Muscle layer of duodenum (tissue), 2 donors: Measurements from ENCODE around the gene PPP2R2C.

Source experiments
- H3K27ac ChIP-seq: one replicate; pipeline ENCODE4 v1.7.0; 2013; ENCODE audit warnings: mild to moderate bottlenecking, low read length
- H3K27me3 ChIP-seq: one replicate; pipeline ENCODE4 v1.7.0; 2013; ENCODE audit warnings: low read depth, mild to moderate bottlenecking, control low read depth, low read length
- H3K36me3 ChIP-seq, 2 donors: one replicate each; pipeline ENCODE4 v1.7.0; 2013; ENCODE audit warnings: low read length in 2 of 2, control low read depth in 1 of 2, mild to moderate bottlenecking in 1 of 2; ENCODE audit not compliant: insufficient read depth in 2 of 2, control insufficient read depth in 1 of 2
- H3K4me1 ChIP-seq, 2 donors: one replicate each; pipeline ENCODE4 v1.7.0; 2013; ENCODE audit warnings: low read length in 2 of 2, mild to moderate bottlenecking in 2 of 2, control low read depth in 1 of 2, moderate library complexity in 1 of 2; ENCODE audit not compliant: insufficient read depth in 2 of 2, control insufficient read depth in 1 of 2
- H3K4me3 ChIP-seq, 2 donors: one replicate each; pipeline ENCODE4 v1.7.0; 2013; ENCODE audit warnings: low read length in 2 of 2, low read depth in 1 of 2, mild to moderate bottlenecking in 1 of 2
- H3K9me3 ChIP-seq, 2 donors: one replicate each; pipeline ENCODE4 v1.7.0; 2013; ENCODE audit warnings: low read length in 2 of 2, control low read depth in 1 of 2, mild to moderate bottlenecking in 1 of 2; ENCODE audit not compliant: control insufficient read depth in 1 of 2
- donor health status: healthy.

Gene PPP2R2C

DNA sequence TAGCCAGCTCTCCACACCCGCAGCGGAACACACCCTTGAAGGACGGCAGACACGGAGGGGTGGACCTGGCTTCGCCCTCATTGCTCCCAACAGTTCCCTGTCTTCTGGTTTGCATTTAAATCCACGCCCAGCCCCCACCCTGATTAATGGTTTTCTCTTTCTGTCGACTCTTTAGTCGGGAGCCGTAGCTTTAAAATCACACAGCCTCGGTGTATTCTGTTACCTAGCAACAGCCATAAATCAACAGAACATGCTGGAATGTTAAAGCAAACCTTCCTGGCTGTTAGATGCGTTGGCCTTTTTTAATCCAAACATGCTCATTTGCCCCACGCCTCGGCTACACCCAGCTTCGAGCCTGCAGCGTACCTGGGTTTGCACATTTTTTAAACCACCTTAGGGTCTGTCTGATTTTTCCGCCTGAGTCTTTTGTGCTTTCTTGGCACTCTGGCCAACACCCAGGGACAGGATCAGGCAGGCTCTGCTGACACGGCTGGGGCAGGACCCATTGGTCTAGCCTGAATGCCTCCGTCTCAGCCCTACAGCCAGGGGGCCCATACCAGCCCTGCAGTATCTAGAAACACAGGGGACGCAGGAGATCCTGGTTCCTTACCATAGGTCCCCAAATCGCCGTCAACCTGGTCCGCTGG, 21.4 kb upstream of the PPP2R2C start:
- Histone ChIP-seq H3K27ac (no peak overlapping the region), H3K9me3 (peaks cover 2 to 8% of the 10 kb centered on the region in 2 donors), H3K36me3 (no peaks in the 10 kb centered on the region), H3K4me3 (no peak overlapping the region), H3K4me1 (peaks cover 0 to 12% of the 10 kb centered on the region in 2 donors), H3K27me3 (no peaks in the 10 kb centered on the region)

DNA sequence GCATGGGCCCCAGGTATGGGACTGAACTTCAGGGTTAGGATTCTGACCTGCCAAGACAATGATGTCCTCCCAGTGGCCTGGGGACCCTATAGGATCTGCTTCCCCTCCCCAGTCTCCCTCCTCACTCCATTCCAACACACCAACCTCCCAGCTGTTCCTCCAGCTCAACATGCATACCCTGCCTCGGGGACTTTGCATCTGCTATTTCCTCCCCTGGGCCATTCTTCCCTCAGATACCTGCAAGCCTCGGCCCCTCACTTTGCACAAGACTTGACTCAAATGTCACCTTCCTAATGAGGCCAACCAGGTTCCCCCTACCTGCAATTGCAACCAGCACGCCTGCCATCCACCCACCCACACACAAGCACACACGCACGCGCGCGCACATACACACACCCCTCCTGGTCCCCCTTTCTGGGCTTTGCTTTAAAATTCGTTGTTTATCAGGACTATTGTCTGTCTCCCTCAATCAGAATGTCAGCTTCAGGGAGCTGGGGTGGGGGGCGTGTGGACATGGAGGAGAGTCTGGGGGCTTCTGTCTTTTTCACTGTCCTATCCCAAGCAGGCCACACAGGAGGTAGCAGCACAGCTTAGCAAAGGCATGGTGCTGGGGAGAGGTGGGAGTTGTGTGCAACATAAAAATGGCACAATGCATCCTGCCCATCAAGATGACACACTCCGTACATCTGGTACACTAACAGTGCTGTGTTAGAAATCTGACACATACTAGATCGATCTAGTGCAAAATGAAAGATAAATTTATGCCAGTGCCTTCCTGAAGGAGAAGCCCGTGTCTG, 20.6 kb upstream of the PPP2R2C start:
- Histone ChIP-seq H3K4me1 (peaks cover 0 to 12% of the 10 kb centered on the region in 2 donors), H3K36me3 (no peaks in the 10 kb centered on the region), H3K27me3 (no peaks in the 10 kb centered on the region), H3K4me3 (no peak overlapping the region), H3K9me3 (peaks cover 5 to 8% of the 10 kb centered on the region in 2 donors), H3K27ac (no peak overlapping the region)

DNA sequence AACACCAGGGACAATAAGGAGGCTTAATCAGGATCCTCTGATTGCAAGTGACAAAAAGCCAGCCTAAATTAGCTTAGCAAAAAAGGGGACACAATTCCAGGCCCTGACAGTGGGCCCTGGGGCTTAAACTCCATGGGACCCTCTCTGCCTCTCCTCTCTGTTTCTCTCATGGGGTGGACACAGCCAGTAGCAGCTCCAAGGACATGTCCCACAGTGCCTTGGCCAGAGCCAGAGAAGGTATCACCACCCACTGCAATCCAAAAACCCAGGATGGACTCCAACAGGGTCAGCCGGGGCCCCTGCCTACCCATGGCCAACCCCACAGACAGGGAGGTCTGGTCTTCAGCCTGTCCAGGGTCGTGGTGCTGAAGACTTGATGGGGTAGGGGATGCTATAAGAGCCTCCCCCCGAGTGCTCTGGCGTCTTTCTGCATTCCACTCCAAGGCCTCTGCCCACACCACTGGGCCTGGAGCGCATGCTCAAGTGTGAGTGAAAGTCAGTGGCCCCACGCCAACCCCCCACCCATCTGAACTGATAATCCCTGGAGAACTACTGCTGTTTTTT, 19.7 kb upstream of the PPP2R2C start:
- H3K4me1 ChIP-seq: peaks cover 0 to 12% of the 10 kb centered on the region in 2 donors
- H3K27ac ChIP-seq: no peak overlapping the region
- H3K9me3 ChIP-seq: peaks cover 10 to 15% of the 10 kb centered on the region in 2 donors
- H3K4me3 ChIP-seq: no peak overlapping the region
- H3K36me3 ChIP-seq: no peaks in the 10 kb centered on the region
- no peaks in the 10 kb centered on the region for H3K27me3 ChIP-seq

DNA sequence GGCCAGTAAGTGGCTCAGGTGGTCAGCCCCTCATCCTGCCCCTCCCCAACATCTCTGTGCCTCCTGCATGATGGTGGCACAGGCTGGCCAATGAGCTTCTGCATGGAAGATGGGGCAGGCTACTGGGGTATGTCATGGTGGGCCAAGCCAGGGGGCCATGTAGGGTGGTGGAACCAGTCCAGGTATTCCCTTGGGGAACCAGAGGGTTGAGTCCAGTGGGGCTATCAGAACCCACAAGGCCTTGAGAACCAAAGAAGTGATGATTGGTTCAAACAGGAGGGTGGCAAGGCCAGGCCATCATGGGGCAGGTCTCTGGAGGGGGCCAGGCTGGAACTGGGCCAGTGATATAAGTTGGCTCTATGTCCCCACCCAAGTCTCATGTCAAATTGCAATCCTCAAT, 18.8 kb upstream of the PPP2R2C start:
- Histone ChIP-seq H3K27ac (no peak overlapping the region), H3K36me3 (no peaks in the 10 kb centered on the region), H3K27me3 (no peaks in the 10 kb centered on the region), H3K4me1 (peaks cover 0 to 12% of the 10 kb centered on the region in 2 donors), H3K4me3 (no peak overlapping the region), H3K9me3 (peaks cover 10 to 20% of the 10 kb centered on the region in 2 donors)

DNA sequence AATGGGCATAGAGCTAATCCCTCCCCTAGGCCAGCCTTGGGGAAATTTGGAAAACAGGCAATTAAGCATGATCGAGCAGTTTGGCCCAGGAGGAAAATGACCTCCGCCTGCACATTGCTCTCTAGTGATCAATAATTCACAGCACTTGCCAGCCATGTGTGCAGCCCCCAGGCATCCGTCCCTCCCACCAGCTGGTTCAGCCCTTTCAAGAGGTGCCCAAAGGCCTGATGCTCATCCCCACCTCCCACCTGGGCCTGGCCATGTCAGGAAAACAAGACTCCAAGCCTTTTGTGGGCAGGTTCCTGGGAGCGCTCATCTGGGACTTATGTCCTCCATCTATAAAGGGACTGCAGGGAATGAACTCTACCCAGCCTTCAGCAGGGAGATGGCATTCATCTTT, 17.5 kb upstream of the PPP2R2C start:
- Histone ChIP-seq H3K4me3 (no peak overlapping the region), H3K9me3 (peaks cover 10 to 28% of the 10 kb centered on the region in 2 donors), H3K27ac (no peak overlapping the region), H3K4me1 (peaks cover 0 to 12% of the 10 kb centered on the region in 2 donors), H3K27me3 (no peaks in the 10 kb centered on the region), H3K36me3 (no peaks in the 10 kb centered on the region)

DNA sequence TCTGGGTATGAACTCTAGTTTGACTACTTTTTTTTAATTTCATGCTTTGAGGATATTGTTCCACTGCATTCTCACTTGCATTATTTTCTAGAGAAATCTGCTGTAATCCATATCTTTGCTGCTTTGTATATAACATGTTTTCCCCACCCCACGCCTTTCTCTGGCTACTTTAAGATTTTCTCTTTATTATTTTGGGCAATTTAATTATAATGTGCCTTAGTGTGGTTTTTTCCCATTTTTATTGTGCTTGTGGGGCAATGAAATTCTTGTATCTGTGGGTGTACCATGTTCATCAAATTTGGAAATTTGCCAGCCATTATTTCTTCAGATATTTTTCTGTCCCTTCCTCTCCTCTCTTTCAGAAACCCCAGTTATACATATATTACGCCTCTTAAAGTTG, 15.1 kb upstream of the PPP2R2C start:
- H3K36me3 ChIP-seq: no peaks in the 10 kb centered on the region
- H3K4me1 ChIP-seq: no peaks in the 10 kb centered on the region
- no peaks in the 10 kb centered on the region for H3K27me3 ChIP-seq
- H3K27ac ChIP-seq: no peak overlapping the region
- H3K9me3 ChIP-seq: peaks cover 10 to 33% of the 10 kb centered on the region in 2 donors
- H3K4me3 ChIP-seq: no peak overlapping the region

DNA sequence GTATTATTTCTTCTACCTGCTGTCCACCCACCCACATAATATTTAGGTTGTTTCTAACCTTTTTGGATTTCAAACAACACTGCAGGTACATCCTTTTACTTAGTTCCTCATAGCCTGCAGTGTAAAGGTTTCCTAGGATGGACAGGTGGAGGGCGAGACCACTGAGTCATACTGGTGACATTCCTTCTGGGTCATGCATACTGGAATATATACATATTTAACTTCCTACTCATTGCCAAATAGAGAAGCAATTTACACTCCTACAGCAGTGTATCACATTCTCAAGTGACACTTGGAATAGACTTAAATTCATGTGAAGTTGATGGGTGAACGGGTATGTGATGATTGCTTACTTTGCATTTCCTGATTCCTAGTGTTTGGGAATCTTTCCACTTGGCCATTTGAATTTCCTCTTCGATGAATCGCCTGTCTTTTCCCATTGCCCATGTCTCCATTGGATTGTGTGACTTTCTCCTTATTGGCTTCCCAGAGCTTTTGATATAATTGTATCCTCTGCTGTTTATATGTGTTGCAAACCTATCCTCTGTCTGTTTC, 8.2 kb upstream of the PPP2R2C start:
- no peak overlapping the region for H3K27ac ChIP-seq

DNA sequence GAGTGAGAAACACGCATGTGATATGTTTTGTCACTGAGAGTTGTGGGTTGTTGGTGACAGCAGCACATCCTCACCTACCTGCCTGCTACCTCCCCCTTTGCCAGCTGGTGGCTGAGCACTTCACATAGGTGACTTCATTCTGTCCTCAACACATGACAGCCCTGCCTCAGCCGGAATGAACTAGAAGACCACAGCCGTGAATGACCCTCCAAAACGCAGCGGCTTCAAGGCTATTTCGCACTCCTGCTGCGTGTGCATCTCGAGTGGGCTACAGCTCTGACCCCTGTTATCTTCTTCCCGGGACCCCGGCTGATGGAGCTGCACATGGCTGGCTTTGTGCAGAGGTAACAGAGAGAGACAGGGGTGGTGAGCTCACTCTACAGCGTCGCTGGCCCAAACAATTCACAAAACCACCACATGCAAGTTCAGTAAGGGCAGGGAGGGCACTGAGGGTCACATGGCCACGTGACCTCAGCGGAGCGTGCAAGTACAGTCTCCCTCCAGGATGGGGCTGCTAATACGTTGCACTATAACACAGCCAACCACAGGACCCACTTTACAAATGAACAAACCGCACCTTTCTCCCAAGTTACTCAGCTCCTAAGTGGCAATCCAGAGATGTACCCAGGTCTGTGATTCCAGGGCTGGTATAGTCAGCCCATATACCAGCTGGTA, 6.3 kb upstream of the PPP2R2C start:
- Histone ChIP-seq H3K9me3 (no peaks in the 10 kb centered on the region), H3K4me1 (no peaks in the 10 kb centered on the region), H3K36me3 (no peaks in the 10 kb centered on the region), H3K27me3 (no peaks in the 10 kb centered on the region), H3K4me3 (no peak overlapping the region), H3K27ac (no peak overlapping the region)

More for the DNA sequence above, 8.2 kb upstream of the PPP2R2C start:
- no peak overlapping the region for H3K4me3 ChIP-seq
- no peaks in the 10 kb centered on the region for H3K27me3 ChIP-seq
- H3K4me1 ChIP-seq: no peaks in the 10 kb centered on the region
- peaks cover 0 to 11% of the 10 kb centered on the region in 2 donors for H3K9me3 ChIP-seq
- no peaks in the 10 kb centered on the region for H3K36me3 ChIP-seq

DNA sequence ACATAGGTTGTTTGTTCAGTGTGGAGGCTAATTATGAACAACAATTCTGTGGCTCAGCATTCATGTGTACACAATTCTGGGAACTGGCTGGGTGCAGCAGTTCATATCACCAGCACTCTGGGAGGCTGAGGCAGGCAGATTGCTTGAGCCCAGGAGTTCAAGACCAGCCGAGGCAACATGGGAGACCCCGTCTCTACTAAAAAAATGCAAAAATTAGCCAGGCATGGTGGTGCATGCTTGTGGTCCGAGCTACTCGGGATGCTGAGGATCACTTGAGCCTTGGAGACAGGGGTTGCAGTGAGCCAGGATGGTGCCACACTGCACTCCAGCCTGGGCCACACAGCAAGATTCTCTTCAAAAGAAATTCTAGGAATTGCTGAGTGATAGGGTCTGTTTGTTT, 4.5 kb upstream of the PPP2R2C start:
- H3K27ac ChIP-seq: no peak overlapping the region
- H3K4me3 ChIP-seq: no peak overlapping the region
- no peaks in the 10 kb centered on the region for H3K9me3 ChIP-seq
- no peaks in the 10 kb centered on the region for H3K36me3 ChIP-seq
- H3K27me3 ChIP-seq: no peaks in the 10 kb centered on the region
- peaks cover 0 to 6% of the 10 kb centered on the region in 2 donors for H3K4me1 ChIP-seq

DNA sequence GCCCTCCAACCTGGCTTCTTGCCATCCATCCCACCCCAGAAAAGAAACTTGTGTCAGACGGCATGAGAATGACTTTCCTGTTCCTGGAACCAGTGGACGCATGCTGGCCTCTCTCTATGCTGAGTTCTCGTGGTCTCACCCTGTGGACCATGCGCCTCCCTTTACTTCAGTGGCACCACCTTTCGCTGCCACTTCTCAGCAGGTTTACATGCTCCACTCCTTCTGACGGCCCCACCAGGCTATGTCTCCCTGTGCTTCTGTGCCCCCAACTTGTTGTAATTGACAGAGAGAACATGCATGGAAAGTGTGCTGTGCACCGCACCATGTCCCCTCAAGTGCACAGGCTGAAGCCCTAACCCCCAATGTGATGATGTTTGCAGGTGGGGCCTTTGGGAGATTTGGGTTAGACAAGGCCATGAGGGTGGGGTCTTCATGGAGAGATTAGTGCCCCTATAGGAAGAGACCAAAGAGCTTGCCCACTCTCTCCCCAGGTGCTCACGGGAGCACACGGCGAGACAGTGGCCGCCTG, 3.1 kb upstream of the PPP2R2C start:
- peaks cover 4% of the 10 kb centered on the region for H3K27me3 ChIP-seq
- no peak overlapping the region for H3K27ac ChIP-seq
- peaks cover 0 to 17% of the 10 kb centered on the region in 2 donors for H3K4me1 ChIP-seq
- no peak overlapping the region for H3K4me3 ChIP-seq
- H3K36me3 ChIP-seq: no peaks in the 10 kb centered on the region
- H3K9me3 ChIP-seq: no peaks in the 10 kb centered on the region
